Natural killer cell (primary cell): ENCODE data around the gene IL17RD. TPM values are rescaled to one million over a fixed set of nuclear protein-coding genes. Genes with fewer than 3 reads are reported as not detected.
A peak's percentile ranks its signal among the peaks of the same experiment; 100 is the strongest.

Source experiments
- ATAC-seq, 3 donors: fragments of 150-1000 bp in 2 of 3; fragments of 200-7000 bp in 1 of 3; cut with Tn5 transposase; 1 replicate in 1 of 3; 2 replicates in 2 of 3; pipeline ENCODE4 v1.10.0; 2021; ENCODE audit warnings: mild to moderate bottlenecking in 2 of 3, moderate library complexity in 2 of 3
- DNase-seq, 2 donors: peaks; one replicate each; pipeline versions ENCODE4 v3.0.0 to v3.0.0-alpha.2; 2013 to 2021; ENCODE audit warnings: mixed read lengths in 1 of 2
- H3K27ac ChIP-seq: one replicate; pipeline ENCODE4 v1.5.1; 2013; ENCODE audit warnings: mild to moderate bottlenecking, low read length
- H3K27me3 ChIP-seq: one replicate; pipeline ENCODE4 v1.6.1; 2013; ENCODE audit warnings: low read length; ENCODE audit not compliant: control insufficient read depth, insufficient read depth
- H3K36me3 ChIP-seq: one replicate; pipeline ENCODE4 v1.6.1; 2013; ENCODE audit warnings: low read length; ENCODE audit not compliant: control insufficient read depth, insufficient read depth
- H3K4me1 ChIP-seq: one replicate; pipeline ENCODE4 v1.6.1; 2013; ENCODE audit warnings: low read length; ENCODE audit not compliant: control insufficient read depth, insufficient read depth
- H3K4me3 ChIP-seq: one replicate; pipeline ENCODE4 v1.5.1; 2013; ENCODE audit warnings: low read length
- H3K9me3 ChIP-seq: one replicate; pipeline ENCODE4 v1.6.1; 2013; ENCODE audit warnings: low read length; ENCODE audit not compliant: control insufficient read depth, insufficient read depth
- H3K27ac Mint-ChIP-seq, 2 donors: one replicate each; pipeline ENCODE4 v1.8.0; 2022; ENCODE audit warnings: mild to moderate bottlenecking in 2 of 2, mixed read lengths in 2 of 2, moderate library complexity in 1 of 2
- H3K27me3 Mint-ChIP-seq, 2 donors: one replicate each; pipeline ENCODE4 v1.8.0; 2022; ENCODE audit warnings: low read depth in 2 of 2, mixed read lengths in 2 of 2
- H3K36me3 Mint-ChIP-seq: one replicate; pipeline ENCODE4 v1.8.0; 2022; ENCODE audit warnings: mixed read lengths
- H3K4me1 Mint-ChIP-seq, 2 donors: one replicate each; pipeline ENCODE4 v1.8.0; 2022; ENCODE audit warnings: mixed read lengths in 2 of 2
- H3K4me3 Mint-ChIP-seq: one replicate; pipeline ENCODE4 v1.8.0; 2022; ENCODE audit warnings: mild to moderate bottlenecking, moderate library complexity, mixed read lengths
- H3K9me3 Mint-ChIP-seq, 2 donors: one replicate each; pipeline ENCODE4 v1.8.0; 2022; ENCODE audit warnings: mixed read lengths in 2 of 2
- CTCF ChIP-seq: fragments of 200-600 bp; IDR thresholded peaks from one replicate; pipeline ENCODE4 v1.8.0; 2022; ENCODE audit warnings: antibody characterized with exemption
- WGBS: methylation state at CpG from one replicate; pipeline ENCODE4 v1.1.7; 2013; ENCODE audit warnings: missing lambda C conversion rate; ENCODE audit not compliant: insufficient coverage; 5-methylcytosine and 5-hydroxymethylcytosine counted together
- intact Hi-C: fragments of 100-400 bp; cut with micrococcal nuclease; formaldehyde crosslinking; loops from one replicate; pipeline ENCODE4 v1.14.2; 2022
- total RNA-seq, 4 donors: library from RNA; stranded (reverse); fragments of 120-200 nt in 1 of 4; gene quantifications; one replicate each; pipeline versions ENCODE4 v1.2.3 to v1.2.4, GENCODE V29; 2013 to 2022

Gene IL17RD
- total RNA-seq, 3 donors from 2014 or later (not counting 1 experiment from before 2014, with no cell fraction given): 0.05 to 0.08 TPM; not detected in 1

DNA sequence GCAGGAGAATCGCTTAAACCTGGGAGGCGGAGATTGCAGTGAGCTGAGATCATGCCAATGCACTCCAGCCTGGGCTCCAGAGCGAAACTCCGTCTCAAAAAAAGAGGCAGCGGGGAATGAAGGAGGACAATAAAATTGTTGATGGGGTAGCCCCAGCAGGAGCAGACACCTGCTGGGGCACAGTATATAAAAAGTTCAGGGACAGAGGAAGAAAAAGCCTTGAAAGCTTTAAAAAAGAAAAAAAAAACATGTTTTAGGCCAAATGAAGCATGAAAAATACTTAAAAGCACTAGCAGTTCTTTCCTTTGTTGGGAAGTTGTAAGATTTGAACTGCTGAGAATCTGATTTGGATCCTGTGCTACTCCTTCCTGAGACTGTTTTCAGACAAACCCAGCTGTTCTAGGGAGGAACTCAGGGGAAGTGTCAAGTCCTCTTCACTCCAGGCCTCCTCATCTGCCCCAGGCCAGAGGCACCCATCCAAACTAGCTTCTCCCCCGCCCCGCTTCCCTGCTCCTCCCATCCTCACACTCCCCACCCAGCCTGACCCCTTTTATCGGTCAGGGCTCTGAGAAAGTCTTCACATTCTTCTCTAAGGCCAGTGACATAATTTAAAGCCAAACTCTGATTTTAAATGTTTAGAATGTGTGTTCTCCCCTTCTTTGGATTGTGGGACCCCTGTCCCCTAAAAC, 4.9 kb downstream of the IL17RD start:
- intact Hi-C loops: no loop called here
- DNase-seq (no peak), ATAC-seq (no peak)
- no peak overlapping the region for H3K27ac ChIP-seq
- no peaks in the 10 kb centered on the region for H3K36me3 Mint-ChIP-seq
- no peak overlapping the region for H3K27ac Mint-ChIP-seq
- H3K4me3 ChIP-seq: no peak overlapping the region
- peaks cover 20% of the 10 kb centered on the region for H3K27me3 ChIP-seq
- 84% methylated on average over 8 of the region's 8 CpGs for WGBS
- no peaks in the 10 kb centered on the region for H3K9me3 Mint-ChIP-seq
- H3K9me3 ChIP-seq: no peaks in the 10 kb centered on the region
- peaks cover 31 to 49% of the 10 kb centered on the region in 2 donors for H3K27me3 Mint-ChIP-seq
- H3K4me1 Mint-ChIP-seq: peaks cover 17 to 26% of the 10 kb centered on the region in 2 donors
- TF ChIP-seq CTCF: no peak
- H3K36me3 ChIP-seq: no peaks in the 10 kb centered on the region
- peaks cover 16% of the 10 kb centered on the region for H3K4me1 ChIP-seq
- no peak overlapping the region for H3K4me3 Mint-ChIP-seq

DNA sequence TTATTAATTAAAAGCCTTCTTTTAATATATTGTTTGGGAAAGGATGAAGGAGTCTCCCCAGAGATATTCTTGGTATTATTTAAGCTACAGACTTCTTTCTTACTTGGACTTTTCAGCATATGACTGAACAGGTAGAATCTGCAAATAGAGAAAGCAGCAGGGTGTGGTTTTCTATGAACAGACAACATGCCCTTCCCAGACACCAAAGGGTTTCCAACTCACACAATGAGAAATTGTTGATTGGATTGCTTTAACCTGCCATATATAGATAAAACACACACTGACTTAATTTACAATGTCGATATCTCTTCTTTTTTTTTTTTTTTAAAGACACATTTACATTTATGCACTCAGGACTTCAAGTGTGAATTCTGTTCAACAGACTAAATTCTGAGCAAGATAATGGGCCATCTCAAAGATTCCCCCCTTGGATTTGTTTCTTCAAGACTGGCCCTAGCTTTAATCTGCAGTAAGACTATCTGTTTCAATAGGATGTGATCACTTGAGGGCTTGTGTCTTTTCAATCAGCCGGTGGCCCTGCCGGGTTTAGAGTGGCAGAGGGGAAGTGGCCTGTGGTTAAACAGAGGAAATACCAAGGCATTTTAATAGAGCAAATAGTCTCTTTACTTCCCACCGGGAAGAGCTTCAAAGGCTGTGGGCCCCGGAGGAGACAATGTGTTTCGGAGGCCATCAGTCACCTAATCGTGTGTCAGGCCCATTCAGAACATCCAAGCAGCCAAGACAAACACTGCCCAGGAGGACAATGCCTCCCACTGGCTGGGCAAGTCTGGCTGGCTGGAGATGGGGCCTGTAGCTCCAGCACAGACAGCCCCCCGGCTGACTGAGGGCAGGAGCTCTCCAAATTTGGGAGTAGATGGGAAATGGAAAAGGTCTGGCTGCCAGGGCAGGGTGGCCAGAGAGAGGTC, 6.1 kb downstream of the IL17RD start:
- H3K36me3 Mint-ChIP-seq: no peaks in the 10 kb centered on the region
- 10% methylated on average over 8 of the region's 8 CpGs for WGBS
- H3K27ac Mint-ChIP-seq: peak overlapping the region in 1 of 2 donors; percentile 52
- Histone ChIP-seq H3K27me3 (peaks cover 14% of the 10 kb centered on the region), H3K36me3 (no peaks in the 10 kb centered on the region), H3K4me3 (no peak overlapping the region), H3K9me3 (no peaks in the 10 kb centered on the region), H3K27ac (no peak overlapping the region), H3K4me1 (peaks cover 8% of the 10 kb centered on the region)
- peaks cover 30 to 43% of the 10 kb centered on the region in 2 donors for H3K27me3 Mint-ChIP-seq
- peaks cover 12 to 19% of the 10 kb centered on the region in 2 donors for H3K4me1 Mint-ChIP-seq
- ATAC-seq (peak in 1 of 3 donors; percentile 74), DNase-seq (peak in 1 of 2 donors; percentile 23)
- H3K9me3 Mint-ChIP-seq: no peaks in the 10 kb centered on the region
- peak overlapping the region; percentile 51 for H3K4me3 Mint-ChIP-seq
- no peak for TF ChIP-seq CTCF
- intact Hi-C loops: no loop called here

DNA sequence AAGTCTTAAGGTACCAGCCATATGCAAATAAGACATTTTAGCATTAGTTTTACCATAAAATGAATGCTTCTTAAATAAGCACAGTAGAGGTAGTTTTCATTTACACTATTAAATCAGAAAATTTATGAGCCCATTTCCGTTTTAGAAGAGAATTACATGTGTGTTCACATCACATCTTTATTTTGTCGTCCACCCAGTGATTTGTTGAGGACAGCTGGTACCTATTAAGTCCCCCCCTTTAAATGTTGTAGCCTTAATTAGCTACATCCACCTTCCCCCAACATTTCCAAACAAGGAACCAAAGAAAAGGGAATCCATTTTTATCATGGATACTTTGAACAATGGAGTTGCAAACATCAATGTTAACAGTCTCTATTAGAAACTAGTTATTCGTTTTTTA, 6.8 kb downstream of the IL17RD start:
- no peaks in the 10 kb centered on the region for H3K36me3 ChIP-seq
- DNase-seq (no peak), ATAC-seq (no peak)
- no peak overlapping the region for H3K27ac ChIP-seq
- Mint-ChIP-seq H3K36me3 (no peaks in the 10 kb centered on the region), H3K27me3 (peaks cover 28 to 39% of the 10 kb centered on the region in 2 donors), H3K9me3 (no peaks in the 10 kb centered on the region), H3K4me1 (peaks cover 11 to 17% of the 10 kb centered on the region in 2 donors), H3K4me3 (no peak overlapping the region), H3K27ac (no peak overlapping the region)
- H3K4me3 ChIP-seq: no peak overlapping the region
- H3K4me1 ChIP-seq: peaks cover 6% of the 10 kb centered on the region
- 72% methylated on average over 3 of the region's 3 CpGs for WGBS
- intact Hi-C loops: no loop called here
- TF ChIP-seq CTCF: no peak
- no peaks in the 10 kb centered on the region for H3K9me3 ChIP-seq
- peaks cover 10% of the 10 kb centered on the region for H3K27me3 ChIP-seq
